ENCODE data around the gene OPN1SW.

The OPN1SW gene

GRCh38 chr7:128747327-128748079 is 28.1 kb downstream of the OPN1SW start:
- H3K4me3 ChIP-seq (ENCODE audit: severe bottlenecking) = no peak overlapping the region
- no peak for ATAC-seq (ENCODE audit: low read depth)
- H3K27me3 ChIP-seq (ENCODE audit: insufficient read depth, poor library complexity, severe bottlenecking) = no peaks in the 10 kb centered on the region
- H3K36me3 ChIP-seq (ENCODE audit: low read depth) = peaks cover 89% of the 10 kb centered on the region
- H3K9me3 ChIP-seq (ENCODE audit: severe bottlenecking) = no peaks in the 10 kb centered on the region
- H3K27ac ChIP-seq (ENCODE audit: poor library complexity, severe bottlenecking) = no peak overlapping the region
- peaks cover 8% of the 10 kb centered on the region for H3K4me1 ChIP-seq (ENCODE audit: insufficient read depth, poor library complexity, severe bottlenecking)
- TF ChIP-seq CTCF (IDR thresholded peaks at IDR 0.05; ENCODE audit: poor library complexity, severe bottlenecking) = no peak
- no peak for DNase-seq (ENCODE audit: low spot score)

GRCh38 chr7:128745706-128746105 is 29.9 kb downstream of the OPN1SW start:
- no peak for TF ChIP-seq CTCF (IDR thresholded peaks at IDR 0.05; ENCODE audit: poor library complexity, severe bottlenecking)
- Histone ChIP-seq H3K36me3 (ENCODE audit: low read depth) (peaks cover 86% of the 10 kb centered on the region), H3K4me3 (ENCODE audit: severe bottlenecking) (no peak overlapping the region), H3K4me1 (ENCODE audit: insufficient read depth, poor library complexity, severe bottlenecking) (peaks cover 26% of the 10 kb centered on the region), H3K9me3 (ENCODE audit: severe bottlenecking) (no peaks in the 10 kb centered on the region), H3K27me3 (ENCODE audit: insufficient read depth, poor library complexity, severe bottlenecking) (no peaks in the 10 kb centered on the region), H3K27ac (ENCODE audit: poor library complexity, severe bottlenecking) (no peak overlapping the region)
- ATAC-seq (ENCODE audit: low read depth) = no peak
- DNase-seq (ENCODE audit: low spot score) = no peak

- no peaks in the 10 kb centered on the region for H3K27me3 ChIP-seq (ENCODE audit: insufficient read depth, poor library complexity, severe bottlenecking)
- no peak for ATAC-seq (ENCODE audit: low read depth)
- no peak for TF ChIP-seq CTCF (IDR thresholded peaks at IDR 0.05; ENCODE audit: poor library complexity, severe bottlenecking)
- no peak overlapping the region for H3K27ac ChIP-seq (ENCODE audit: poor library complexity, severe bottlenecking)
- H3K4me3 ChIP-seq (ENCODE audit: severe bottlenecking) = no peak overlapping the region
- DNase-seq (ENCODE audit: low spot score) = no peak
- peaks cover 28% of the 10 kb centered on the region for H3K4me1 ChIP-seq (ENCODE audit: insufficient read depth, poor library complexity, severe bottlenecking)
- H3K9me3 ChIP-seq (ENCODE audit: severe bottlenecking) = no peaks in the 10 kb centered on the region
- peaks cover 84% of the 10 kb centered on the region for H3K36me3 ChIP-seq (ENCODE audit: low read depth)
Observed at GRCh38 chr7:128744366-128744905, 31.2 kb downstream of the OPN1SW start.

- H3K27me3 ChIP-seq (ENCODE audit: insufficient read depth, poor library complexity, severe bottlenecking) = no peaks in the 10 kb centered on the region
- TF ChIP-seq CTCF (IDR thresholded peaks at IDR 0.05; ENCODE audit: poor library complexity, severe bottlenecking) = no peak
- H3K9me3 ChIP-seq (ENCODE audit: severe bottlenecking) = no peaks in the 10 kb centered on the region
- H3K27ac ChIP-seq (ENCODE audit: poor library complexity, severe bottlenecking) = peak overlapping the region; percentile 83
- H3K4me3 ChIP-seq (ENCODE audit: severe bottlenecking) = no peak overlapping the region
- DNase-seq (ENCODE audit: low spot score) = no peak
- no peak for ATAC-seq (ENCODE audit: low read depth)
- H3K36me3 ChIP-seq (ENCODE audit: low read depth) = peaks cover 72% of the 10 kb centered on the region
- H3K4me1 ChIP-seq (ENCODE audit: insufficient read depth, poor library complexity, severe bottlenecking) = peaks cover 33% of the 10 kb centered on the region
Observed at GRCh38 chr7:128743112-128743772, 32.4 kb downstream of the OPN1SW start.
